ENCODE results near the gene TRIM16.

DNA sequence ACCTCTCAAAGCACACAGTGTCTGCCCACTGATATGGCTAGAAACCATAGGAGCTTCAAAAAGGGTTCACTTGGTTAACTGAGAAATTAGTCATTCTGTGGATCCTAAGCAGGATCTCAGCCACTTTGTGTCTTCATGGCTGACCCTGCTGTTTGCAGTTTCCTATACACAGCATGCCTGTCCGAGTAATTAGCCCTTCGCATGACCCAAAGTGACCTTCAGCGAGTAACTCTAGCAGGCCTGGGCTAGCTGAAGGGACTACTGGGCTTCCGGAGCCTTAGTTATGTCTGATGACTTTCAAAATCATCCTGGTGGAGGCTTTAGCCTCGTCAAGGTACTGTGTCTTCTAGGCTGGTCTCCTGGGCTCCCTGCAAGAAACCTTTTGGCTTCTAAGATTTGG, 35.7 kb downstream of the TRIM16 start:
- no peak for TF ChIP-seq EZH2 (IDR thresholded peaks at IDR 0.05; ENCODE audit: low read length)
- TF ChIP-seq, protein P1, sequence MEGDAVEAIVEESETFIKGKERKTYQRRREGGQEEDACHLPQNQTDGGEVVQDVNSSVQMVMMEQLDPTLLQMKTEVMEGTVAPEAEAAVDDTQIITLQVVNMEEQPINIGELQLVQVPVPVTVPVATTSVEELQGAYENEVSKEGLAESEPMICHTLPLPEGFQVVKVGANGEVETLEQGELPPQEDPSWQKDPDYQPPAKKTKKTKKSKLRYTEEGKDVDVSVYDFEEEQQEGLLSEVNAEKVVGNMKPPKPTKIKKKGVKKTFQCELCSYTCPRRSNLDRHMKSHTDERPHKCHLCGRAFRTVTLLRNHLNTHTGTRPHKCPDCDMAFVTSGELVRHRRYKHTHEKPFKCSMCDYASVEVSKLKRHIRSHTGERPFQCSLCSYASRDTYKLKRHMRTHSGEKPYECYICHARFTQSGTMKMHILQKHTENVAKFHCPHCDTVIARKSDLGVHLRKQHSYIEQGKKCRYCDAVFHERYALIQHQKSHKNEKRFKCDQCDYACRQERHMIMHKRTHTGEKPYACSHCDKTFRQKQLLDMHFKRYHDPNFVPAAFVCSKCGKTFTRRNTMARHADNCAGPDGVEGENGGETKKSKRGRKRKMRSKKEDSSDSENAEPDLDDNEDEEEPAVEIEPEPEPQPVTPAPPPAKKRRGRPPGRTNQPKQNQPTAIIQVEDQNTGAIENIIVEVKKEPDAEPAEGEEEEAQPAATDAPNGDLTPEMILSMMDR (optimal IDR thresholded peaks at IDR 0.05 in 1 of 3, IDR thresholded peaks at IDR 0.05 in 1 of 3, conservative IDR thresholded peaks at IDR 0.05 in 1 of 3; ENCODE audit: extremely low read depth in 1 of 3, insufficient read depth in 2 of 3, low read length in 3 of 3) = no peak

All from keratinocyte (primary cell).